DND-41 (cell line): ENCODE data around the gene CD200.

Source experiments
- EZH2 ChIP-seq: IDR thresholded peaks from 3 replicates; pipeline ENCODE4 v1.6.1; 2012; ENCODE audit warnings: borderline replicate concordance, low read depth, mild to moderate bottlenecking, moderate library complexity, low read length, inconsistent platforms; ENCODE audit not compliant: severe bottlenecking
- TF ChIP-seq, protein P1 (sequence below): IDR thresholded peaks from 2 replicates; pipeline ENCODE4 v1.5.1; 2012; ENCODE audit warnings: borderline replicate concordance, low read length, moderate library complexity, mild to moderate bottlenecking; ENCODE audit not compliant: poor library complexity, severe bottlenecking; ENCODE audit errors: extremely low read depth

DNA sequence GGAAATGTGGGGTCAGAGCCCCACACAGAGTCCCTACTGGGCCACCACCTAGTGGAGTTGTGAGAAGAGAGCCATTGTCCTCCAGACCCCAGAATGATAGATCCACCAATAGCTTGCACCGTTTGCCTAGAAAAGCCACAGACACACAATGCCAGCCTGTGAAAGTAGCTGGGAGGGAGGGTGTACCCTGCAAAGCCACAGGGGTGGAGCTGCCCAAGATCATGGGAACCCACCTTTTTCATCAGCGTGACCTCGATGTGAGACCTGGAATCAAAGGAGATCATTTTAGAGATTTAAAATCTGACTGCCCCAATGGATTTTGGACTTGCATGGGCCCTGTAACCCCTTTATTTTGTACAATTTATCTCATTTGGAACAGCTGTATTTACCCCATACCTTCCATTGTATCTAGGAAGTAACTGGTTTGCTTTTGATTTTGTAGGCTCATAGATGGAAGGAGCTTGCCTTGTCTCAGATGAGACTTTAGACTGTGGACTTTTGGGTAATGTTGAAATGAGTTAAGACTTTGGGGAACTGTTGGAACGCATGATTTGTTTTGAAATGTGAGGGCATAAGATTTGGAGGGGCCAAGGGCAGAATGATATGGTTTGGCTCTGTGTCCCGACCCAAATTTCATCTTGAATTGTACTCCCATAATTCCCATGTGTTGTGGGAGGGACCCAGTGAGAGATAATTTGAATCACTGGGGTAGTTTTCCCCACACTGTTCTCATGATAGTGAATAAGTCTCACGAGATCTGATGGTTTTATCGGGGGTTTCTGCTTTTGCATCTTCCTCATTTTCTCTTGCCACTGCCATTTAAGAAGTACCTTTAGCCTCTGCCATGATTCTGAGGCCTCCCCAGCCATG lies 49.0 kb downstream of the CD200 start:
- TF ChIP-seq, protein P1, sequence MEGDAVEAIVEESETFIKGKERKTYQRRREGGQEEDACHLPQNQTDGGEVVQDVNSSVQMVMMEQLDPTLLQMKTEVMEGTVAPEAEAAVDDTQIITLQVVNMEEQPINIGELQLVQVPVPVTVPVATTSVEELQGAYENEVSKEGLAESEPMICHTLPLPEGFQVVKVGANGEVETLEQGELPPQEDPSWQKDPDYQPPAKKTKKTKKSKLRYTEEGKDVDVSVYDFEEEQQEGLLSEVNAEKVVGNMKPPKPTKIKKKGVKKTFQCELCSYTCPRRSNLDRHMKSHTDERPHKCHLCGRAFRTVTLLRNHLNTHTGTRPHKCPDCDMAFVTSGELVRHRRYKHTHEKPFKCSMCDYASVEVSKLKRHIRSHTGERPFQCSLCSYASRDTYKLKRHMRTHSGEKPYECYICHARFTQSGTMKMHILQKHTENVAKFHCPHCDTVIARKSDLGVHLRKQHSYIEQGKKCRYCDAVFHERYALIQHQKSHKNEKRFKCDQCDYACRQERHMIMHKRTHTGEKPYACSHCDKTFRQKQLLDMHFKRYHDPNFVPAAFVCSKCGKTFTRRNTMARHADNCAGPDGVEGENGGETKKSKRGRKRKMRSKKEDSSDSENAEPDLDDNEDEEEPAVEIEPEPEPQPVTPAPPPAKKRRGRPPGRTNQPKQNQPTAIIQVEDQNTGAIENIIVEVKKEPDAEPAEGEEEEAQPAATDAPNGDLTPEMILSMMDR, result no peak
- TF ChIP-seq EZH2, result no peak
